Subcutaneous adipose tissue (tissue), 4 donors: ENCODE results near the gene CGB1. TPM values are rescaled to one million over a fixed set of nuclear protein-coding genes. Genes with fewer than 3 reads are reported as not detected.

Source experiments
- CTCF ChIP-seq: fragments of 450-650 bp; IDR thresholded peaks from one replicate; pipeline ENCODE4 v1.5.1; 2016; ENCODE audit warnings: low read depth, mild to moderate bottlenecking, control low read depth, antibody characterized with exemption, moderate library complexity
- small RNA-seq: library from RNA; depleted of rRNA; stranded (forward); fragments of <200 nt; gene quantifications from one replicate; pipeline ENCODE3, GENCODE V24; 2016
- total RNA-seq, 4 donors: library from RNA; depleted of rRNA; stranded (reverse); fragments of >200 nt; gene quantifications; one replicate each; pipeline ENCODE4 v1.1.0, GENCODE V29; 2016

CGB1 gene
- total RNA-seq, 4 donors from 2014 or later: not detected

- no peak for TF ChIP-seq CTCF
Observed at GRCh38 chr19:48986211-48986610, 50.5 kb downstream of the CGB1 start.

GRCh38 chr19:48985711-48986110 lies 51.0 kb downstream of the CGB1 start:
- no peak for TF ChIP-seq CTCF

Small RNA genes lying within 50 kb of the gene (small RNA-seq; reads per million reads assigned to genes)
- not detected for gene MIR6798
- gene RN7SL708P: not detected

Other genes with a start within 250 kb of the CGB1 start
- gene BCAT2, start 225.9 kb downstream of the CGB1 start, total RNA-seq: 10 to 100 TPM; 25.4 to 71.6 (median 40.1) TPM
- 10 to 100 TPM in 3 of 4 donors, 1 to 10 TPM in 1; 6.4 to 19.0 (median 13.8) TPM for gene HSD17B14, start 200.4 kb downstream of the CGB1 start, total RNA-seq
- 10 to 100 TPM in 1 of 4 donors, 1 to 10 TPM in 3; 5.7 to 27.3 (median 8.5) TPM for gene PLEKHA4, start 168.3 kb downstream of the CGB1 start, total RNA-seq
- gene PPP1R15A, start 164.5 kb downstream of the CGB1 start, total RNA-seq: 10 to 100 TPM; 30.5 to 81.7 (median 48.3) TPM
- under 1 TPM in 1 of 4 donors, not detected in 3; 0.22 TPM for gene TULP2, start 138.2 kb downstream of the CGB1 start, total RNA-seq
- gene NUCB1, start 136.6 kb downstream of the CGB1 start, total RNA-seq: 100 to 1,000 TPM; 128 to 480 (median 313) TPM
- 1 to 10 TPM in 1 of 4 donors, not detected in 3; 1.1 TPM for gene DHDH, start 103.2 kb downstream of the CGB1 start, total RNA-seq
- gene BAX, start 82.0 kb downstream of the CGB1 start, total RNA-seq: 10 to 100 TPM; 21.0 to 37.2 (median 31.2) TPM
- gene FTL, start 71.6 kb downstream of the CGB1 start, total RNA-seq: over 10,000 TPM in 3 of 4 donors, 1,000 to 10,000 TPM in 1; 7,770 to 28,830 (median 13,714) TPM
- 10 to 100 TPM; 15.1 to 86.3 (median 34.5) TPM for gene GYS1, start 43.6 kb downstream of the CGB1 start, total RNA-seq
- gene RUVBL2, start 43.0 kb downstream of the CGB1 start, total RNA-seq: 10 to 100 TPM; 34.3 to 62.5 (median 49.4) TPM
- gene LHB, start 19.8 kb downstream of the CGB1 start, total RNA-seq: not detected
- not detected for gene CGB3, start 12.6 kb downstream of the CGB1 start, total RNA-seq
- not detected for gene CGB2, start 5.0 kb downstream of the CGB1 start, total RNA-seq
- not detected for gene CGB5, start 7.0 kb upstream of the CGB1 start, total RNA-seq
- gene CGB8, start 12.2 kb upstream of the CGB1 start, total RNA-seq: not detected
- gene CGB7, start 20.9 kb upstream of the CGB1 start, total RNA-seq: 1 to 10 TPM in 1 of 4 donors, not detected in 3; 1.3 TPM
- not detected for gene NTF4, start 27.9 kb upstream of the CGB1 start, total RNA-seq
- not detected for gene KCNA7, start 35.8 kb upstream of the CGB1 start, total RNA-seq
- 100 to 1,000 TPM; 122 to 164 (median 152) TPM for gene SNRNP70, start 48.6 kb upstream of the CGB1 start, total RNA-seq
- gene LIN7B, start 77.5 kb upstream of the CGB1 start, total RNA-seq: 1 to 10 TPM in 3 of 4 donors, not detected in 1; 6.6 to 9.0 (median 7.1) TPM
- 1 to 10 TPM in 3 of 4 donors, not detected in 1; 1.1 to 6.5 (median 1.5) TPM for gene C19orf73, start 82.2 kb upstream of the CGB1 start, total RNA-seq
- 1 to 10 TPM in 3 of 4 donors, under 1 TPM in 1; 0.68 to 5.7 (median 2.4) TPM for gene PPFIA3, start 82.6 kb upstream of the CGB1 start, total RNA-seq
- gene HRC, start 118.5 kb upstream of the CGB1 start, total RNA-seq: 1 to 10 TPM in 2 of 4 donors, under 1 TPM in 2; 0.49 to 3.8 (median 1.7) TPM
- gene TRPM4, start 120.9 kb upstream of the CGB1 start, total RNA-seq: 10 to 100 TPM in 3 of 4 donors, 1 to 10 TPM in 1; 6.5 to 25.8 (median 11.8) TPM